Measurements from ENCODE around the gene TMEM190.

GRCh38 chr19:55339105-55339888 lies 37.3 kb upstream of the TMEM190 start, which contains the start of gene KMT5C:
- TF ChIP-seq EZH2 (IDR thresholded peaks at IDR 0.05; ENCODE audit: low read depth): no peak
- no peak for TF ChIP-seq CTCF (conservative IDR thresholded peaks at IDR 0.05)

All from PC-9 (cell line).